Left hindlimb (tissue), 1 donor: ENCODE measurements around the gene TLE7.

Experiments used
- DNase-seq: peaks from one replicate; pipeline ENCODE4 v3.0.0-alpha.2; 2018

TLE7 gene

DNA sequence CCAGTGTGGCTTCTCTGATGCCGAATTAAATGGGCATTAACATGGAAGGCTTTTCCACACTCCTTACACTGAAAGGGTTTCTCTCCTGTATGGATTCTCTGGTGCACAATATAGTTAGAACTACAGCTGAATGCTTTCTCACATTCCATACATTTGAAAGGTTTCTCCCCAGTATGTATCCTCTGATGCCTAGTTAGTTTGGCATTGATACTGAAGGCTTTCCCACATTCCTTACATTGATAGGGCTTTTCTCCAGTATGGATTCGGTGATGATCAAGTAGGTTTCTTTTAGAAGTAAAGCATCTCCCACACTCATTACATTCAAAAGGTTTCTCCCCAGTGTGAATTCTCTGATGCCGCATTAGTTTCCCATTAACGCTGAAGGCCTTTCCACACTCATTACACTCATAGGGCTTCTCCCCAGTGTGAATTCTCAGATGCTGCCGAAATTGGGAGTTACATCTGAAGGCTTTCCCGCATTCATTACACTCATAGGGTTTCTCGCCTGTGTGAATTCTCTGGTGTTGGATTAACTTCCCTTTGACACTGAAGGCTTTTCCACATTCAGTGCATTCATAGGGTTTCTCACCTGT is 6.5 kb upstream of the TLE7 start:
- DNase-seq = no peak

DNA sequence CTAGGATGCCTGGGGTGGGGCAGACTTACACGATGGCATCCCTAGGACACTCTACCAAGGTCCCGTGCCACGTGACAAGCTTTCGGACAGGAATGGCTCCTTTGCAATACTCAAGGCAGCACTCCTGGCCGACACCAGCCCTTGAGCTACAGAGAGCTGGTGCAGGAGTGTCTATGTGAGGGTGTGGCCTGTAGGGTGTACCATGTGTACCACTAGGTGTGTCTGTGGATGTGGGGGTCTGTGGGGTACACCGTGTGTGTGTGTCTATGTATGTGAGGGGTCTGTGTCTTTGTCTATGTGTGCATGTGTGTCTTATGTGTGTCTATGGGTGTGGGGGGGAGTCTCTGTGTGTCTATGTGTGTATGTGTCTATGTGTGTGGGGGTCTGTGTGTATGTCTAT is 1.9 kb upstream of the TLE7 start:
- DNase-seq = no peak

DNA sequence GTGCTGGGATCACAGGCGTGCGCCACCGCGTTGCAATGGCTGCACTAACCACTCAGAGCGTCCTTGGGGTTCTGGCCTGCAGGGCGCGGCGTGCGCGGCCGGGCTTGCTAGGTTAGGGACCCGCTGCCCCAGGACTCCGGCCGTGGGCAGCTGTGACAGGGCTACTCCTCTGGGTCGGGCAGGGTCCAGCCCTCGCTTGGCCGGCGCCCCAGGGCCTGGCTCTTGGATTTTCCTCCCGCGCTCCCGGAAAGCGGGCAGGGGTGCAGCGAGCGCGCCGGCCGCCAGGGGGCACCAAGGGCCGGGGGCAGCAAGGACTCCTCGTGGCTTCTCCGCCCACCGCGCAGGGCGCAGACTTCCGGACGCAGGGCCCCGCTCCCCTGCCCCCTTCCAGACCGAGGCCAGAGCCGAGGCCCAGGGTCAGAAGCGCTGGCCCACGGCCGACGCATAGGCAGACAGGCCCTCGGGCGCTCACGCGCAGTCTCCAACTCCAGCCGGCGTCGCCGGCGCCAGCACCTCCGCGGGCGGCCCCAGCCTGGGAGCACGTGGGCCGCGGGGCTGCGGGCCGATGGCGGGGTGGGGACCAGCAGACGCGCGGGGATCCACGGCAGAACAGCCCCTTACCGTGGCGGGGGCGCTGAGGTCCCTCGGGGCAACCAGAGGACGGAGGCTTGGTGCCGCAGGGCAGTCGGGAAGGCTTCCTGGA is 355 bp downstream of the TLE7 start:
- no peak for DNase-seq

DNA sequence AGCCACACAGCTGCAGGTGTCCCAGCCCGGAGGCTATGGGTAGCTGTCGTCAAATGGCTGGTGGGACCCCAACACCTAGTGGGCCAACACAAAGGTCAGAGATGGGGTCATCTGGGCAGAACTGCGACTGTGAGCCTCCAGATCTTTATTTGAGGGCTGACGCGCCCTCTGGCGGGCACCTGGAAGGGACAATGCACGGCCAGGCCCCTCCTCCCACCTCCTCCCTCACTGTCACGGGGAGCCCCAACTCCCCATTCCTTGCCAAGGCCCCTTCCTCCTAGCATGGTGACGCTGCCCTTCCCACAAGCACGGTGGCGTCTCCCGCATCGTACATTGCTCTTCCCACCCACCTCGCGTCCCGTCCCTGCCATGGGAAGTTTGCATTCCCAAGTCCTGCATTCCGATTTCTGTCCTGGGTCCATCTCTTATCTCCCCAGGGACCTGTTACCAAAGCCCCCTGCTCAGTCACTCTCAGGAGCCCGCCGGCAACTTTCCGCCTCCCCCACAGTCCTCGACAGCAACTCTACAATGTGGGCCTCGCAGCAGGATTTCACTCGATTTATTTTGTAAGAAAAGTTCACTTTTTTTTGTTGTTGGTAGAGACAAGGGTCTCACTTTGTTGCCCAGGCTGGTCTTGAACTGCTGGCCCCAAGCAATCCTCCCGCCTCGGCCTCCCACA is 1.0 kb downstream of the TLE7 start:
- no peak for DNase-seq

GRCh38 chr16:71439523-71439922 is 2.3 kb downstream of the TLE7 start:
- DNase-seq = no peak

GRCh38 chr16:71436473-71436872 is 5.4 kb downstream of the TLE7 start:
- no peak for DNase-seq

GRCh38 chr16:71432906-71433305 is 8.9 kb downstream of the TLE7 start:
- no peak for DNase-seq

GRCh38 chr16:71431991-71432390 is 9.9 kb downstream of the TLE7 start:
- DNase-seq = no peak

GRCh38 chr16:71431176-71431575 is 10.7 kb downstream of the TLE7 start:
- no peak for DNase-seq

GRCh38 chr16:71430744-71431143 is 11.1 kb downstream of the TLE7 start:
- no peak for DNase-seq

GRCh38 chr16:71429581-71429980 is 12.3 kb downstream of the TLE7 start:
- no peak for DNase-seq

DNA sequence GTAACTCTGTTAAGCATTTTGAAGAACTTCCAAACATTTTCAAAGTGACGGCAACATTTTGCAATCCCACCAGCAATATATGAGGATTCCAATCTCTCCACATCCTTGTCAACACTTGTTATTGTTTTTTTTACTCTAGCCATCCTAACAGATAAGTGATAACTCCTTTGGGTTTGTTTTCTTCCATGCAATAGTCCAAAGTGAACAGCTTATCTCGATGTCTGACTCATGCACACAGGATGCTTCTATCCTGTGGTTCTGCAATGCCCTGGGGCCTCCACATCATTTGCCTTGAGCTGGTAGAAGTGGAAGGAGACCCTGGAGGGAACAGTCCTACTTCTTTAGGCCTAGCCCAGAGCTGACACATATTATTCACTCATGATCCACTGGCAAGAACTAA is 13.0 kb downstream of the TLE7 start:
- DNase-seq = no peak

GRCh38 chr16:71428385-71428784 is 13.5 kb downstream of the TLE7 start:
- DNase-seq = no peak

DNA sequence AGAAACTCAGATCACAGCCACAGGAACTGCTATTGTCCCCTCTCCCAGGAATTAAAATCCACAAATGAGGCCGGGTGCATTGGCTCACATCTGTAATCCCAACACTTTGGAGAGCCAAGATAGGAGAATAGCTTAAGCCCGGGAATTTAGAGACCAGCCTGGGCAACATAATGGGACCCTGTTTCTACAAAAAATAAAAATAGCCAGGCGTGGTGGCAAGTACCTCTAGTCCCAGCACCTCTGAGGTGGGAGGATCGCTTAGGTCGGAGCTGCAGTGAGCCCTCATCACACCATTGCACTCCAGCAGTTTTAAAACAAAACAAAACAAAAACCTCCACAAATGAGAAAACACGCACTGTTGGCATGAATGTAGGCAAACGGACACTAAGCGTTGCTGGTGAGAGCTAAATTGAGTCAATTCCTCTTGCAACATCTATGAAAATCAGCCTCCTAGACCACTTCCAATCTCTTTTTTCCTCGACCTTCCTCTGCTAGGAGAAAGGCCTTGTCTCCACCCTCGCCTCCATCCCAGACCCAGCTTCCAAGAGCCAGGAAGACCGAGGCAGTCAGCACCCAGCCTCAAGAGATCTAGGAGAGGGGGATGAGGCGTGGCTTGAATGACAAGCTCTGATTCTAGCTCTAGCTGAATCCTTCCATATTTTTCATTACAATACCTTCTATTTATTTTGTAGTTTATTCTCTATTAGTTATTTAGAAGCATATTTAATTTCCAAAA is 14.8 kb downstream of the TLE7 start:
- DNase-seq = no peak

DNA sequence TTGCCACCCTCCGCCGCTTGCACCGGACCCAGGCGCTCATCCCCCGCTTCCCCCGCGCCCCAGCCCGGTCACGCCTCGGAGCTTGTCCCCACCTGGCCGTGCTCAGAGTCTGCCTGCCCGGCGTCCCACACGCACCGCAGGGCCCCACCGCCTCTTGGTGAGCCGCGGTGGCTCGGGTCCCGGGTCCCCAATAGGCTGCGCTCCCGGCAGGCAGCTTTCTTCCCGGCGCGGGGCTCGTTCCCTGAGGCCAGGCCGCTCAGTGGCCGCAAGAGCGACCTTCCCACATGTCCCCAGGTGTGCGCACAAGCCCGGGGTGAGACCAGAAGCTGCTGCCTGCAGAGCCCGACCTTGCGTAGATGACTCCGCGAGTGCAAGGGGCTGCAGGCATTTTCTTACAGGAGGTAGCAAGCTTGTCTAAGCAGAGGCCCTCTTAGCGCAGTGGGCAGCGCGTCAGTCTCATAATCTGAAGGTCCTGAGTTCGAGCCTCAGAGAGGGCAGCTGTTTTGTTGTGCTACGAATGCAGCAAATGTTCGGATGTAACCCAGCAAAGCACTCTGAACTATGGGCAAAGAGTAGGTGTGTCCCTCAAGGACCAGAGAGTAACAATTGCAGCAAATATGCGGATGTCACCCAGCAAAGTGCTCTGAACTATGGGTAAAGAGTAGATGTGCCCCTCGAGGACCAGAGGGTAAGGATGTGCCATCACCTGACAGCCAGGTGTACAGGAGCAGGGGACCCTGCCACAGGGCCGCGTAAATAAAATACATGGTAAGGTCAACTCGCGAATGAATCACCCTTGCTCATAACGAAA is 15.6 kb downstream of the TLE7 start:
- DNase-seq = no peak

GRCh38 chr16:71425746-71426068 is 16.1 kb downstream of the TLE7 start:
- DNase-seq = no peak

DNA sequence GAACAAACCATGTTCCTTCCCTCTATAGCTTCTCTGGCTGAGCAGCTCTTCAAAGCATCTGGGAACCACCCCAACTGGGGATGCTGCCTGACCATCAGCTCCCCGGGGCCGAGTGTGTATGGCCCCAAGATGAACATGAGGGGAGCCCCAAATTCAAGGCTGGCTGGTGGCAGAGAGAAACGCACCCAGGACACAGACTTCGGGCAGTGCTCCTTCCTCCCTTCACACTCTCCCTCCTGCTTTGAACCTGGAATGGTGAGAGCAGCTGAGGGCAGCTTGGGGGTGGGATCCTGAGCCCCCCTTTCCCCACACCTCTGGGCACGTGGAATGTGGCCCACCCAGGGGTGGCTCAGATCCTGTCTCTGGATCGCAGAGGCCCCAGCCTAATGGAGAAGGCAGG is 17.2 kb downstream of the TLE7 start:
- DNase-seq = no peak

GRCh38 chr16:71423865-71424264 is 18.0 kb downstream of the TLE7 start:
- no peak for DNase-seq

- DNase-seq = no peak
Observed at GRCh38 chr16:71423016-71423415, 18.8 kb downstream of the TLE7 start.

DNA sequence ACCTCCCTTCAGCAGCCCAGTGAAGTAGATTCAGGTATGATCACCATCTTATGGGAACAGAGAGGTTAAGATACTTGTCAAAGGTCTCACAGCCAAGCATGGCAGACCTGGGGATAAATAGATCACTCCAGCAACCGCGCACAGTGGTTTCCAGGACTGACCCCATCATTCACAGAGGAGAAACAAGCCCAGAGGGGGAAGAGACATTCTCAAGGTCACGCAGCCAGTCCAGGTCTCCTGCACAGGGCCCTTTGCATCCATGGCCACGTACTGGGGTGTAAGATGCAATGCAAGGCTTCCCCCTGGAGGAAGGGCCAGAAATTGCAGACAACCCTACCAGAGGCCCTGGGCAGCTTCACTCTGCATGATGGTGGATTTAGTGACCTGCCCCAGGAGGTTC is 19.9 kb downstream of the TLE7 start:
- no peak for DNase-seq

DNA sequence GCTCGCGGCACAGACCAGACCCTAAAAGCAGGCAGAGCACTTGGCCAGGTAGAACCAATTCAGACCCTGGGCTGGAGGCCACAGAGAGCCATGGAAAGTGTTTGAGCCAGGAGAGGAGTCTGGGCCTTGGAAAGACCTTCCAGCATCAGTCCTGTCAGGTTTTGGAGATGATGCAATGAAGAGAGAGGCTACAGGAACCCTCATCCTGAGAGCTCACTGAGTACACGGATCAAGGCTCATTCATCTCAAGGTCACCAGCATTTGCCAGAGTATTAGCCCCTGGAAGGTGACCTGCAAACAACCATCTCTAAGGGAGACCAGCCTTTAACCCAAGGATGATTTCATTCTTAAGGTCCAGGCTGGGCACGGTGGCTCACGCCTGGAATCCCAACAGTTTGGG is 27.8 kb downstream of the TLE7 start:
- no peak for DNase-seq

- DNase-seq = no peak
Observed at GRCh38 chr16:71413341-71413740, 28.5 kb downstream of the TLE7 start.
